Tibial nerve (tissue), 4 donors: ENCODE data around the gene VPS26C. TPM values are rescaled to one million over a fixed set of nuclear protein-coding genes. Genes with fewer than 3 reads are reported as not detected.
"Not testable (repeated sequence)": the region's sequence is repeated elsewhere in the genome, so short reads cannot be mapped to it uniquely, and the experiment has no call there.

Source experiments
- DNase-seq, 2 donors: peaks; one replicate each; pipeline ENCODE4 v3.0.0-alpha.2; 2019; ENCODE audit warnings: low spot score in 2 of 2
- H3K27ac ChIP-seq, 4 donors: fragments of 200-600 bp; sonication (generic) in 3 of 4; one replicate each; pipeline ENCODE4 v1.5.1; 2017 to 2019; ENCODE audit warnings: mild to moderate bottlenecking in 1 of 4
- H3K27me3 ChIP-seq, 2 donors: fragments of 200-600 bp; sonication (generic) in 1 of 2; one replicate each; pipeline versions ENCODE4 v1.5.1 to v1.6.0; 2017 to 2019
- H3K36me3 ChIP-seq, 3 donors: fragments of 200-600 bp; sonication (generic); one replicate each; pipeline ENCODE4 v1.5.1; 2018 to 2019
- H3K4me1 ChIP-seq, 4 donors: fragments of 200-600 bp; sonication (generic) in 3 of 4; one replicate each; pipeline ENCODE4 v1.5.1; 2017 to 2019
- H3K4me3 ChIP-seq, 4 donors: fragments of 200-600 bp; sonication (generic) in 3 of 4; one replicate each; pipeline ENCODE4 v1.5.1; 2017 to 2019; ENCODE audit warnings: mild to moderate bottlenecking in 1 of 4, moderate library complexity in 1 of 4
- H3K9me3 ChIP-seq, 4 donors: fragments of 200-600 bp; sonication (generic) in 3 of 4; one replicate each; pipeline ENCODE4 v1.5.1; 2017 to 2019
- CTCF ChIP-seq, 5 experiments: fragments of 200-600 bp in 3 of 5; fragments of 450-650 bp in 2 of 5; sonication (generic) in 3 of 5; IDR thresholded peaks; one replicate each; pipeline ENCODE4 v1.5.1; 2016 to 2019; ENCODE audit warnings: antibody characterized with exemption in 5 of 5, mild to moderate bottlenecking in 3 of 5, moderate library complexity in 2 of 5
- EP300 ChIP-seq, 2 donors: sonication (generic); formaldehyde crosslinking; IDR thresholded peaks; one replicate each; pipeline ENCODE4 v1.6.1; 2017; ENCODE audit warnings: antibody characterized with exemption in 2 of 2, mild to moderate bottlenecking in 1 of 2
- POLR2A ChIP-seq, 2 donors: fragments of 450-650 bp; IDR thresholded peaks; one replicate each; pipeline ENCODE4 v1.6.1; 2017; ENCODE audit warnings: antibody characterized with exemption in 2 of 2, mild to moderate bottlenecking in 2 of 2, moderate library complexity in 2 of 2
- WGBS, 2 donors: methylation state at CpG; one replicate each; pipeline ENCODE4 v1.1.5; 2018; 5-methylcytosine and 5-hydroxymethylcytosine counted together
- total RNA-seq, 4 donors: library from RNA; depleted of rRNA; stranded (reverse); fragments of >200 nt; gene quantifications; one replicate each; pipeline ENCODE4 v1.1.0, GENCODE V29; 2016

VPS26C gene
- total RNA-seq, 4 donors from 2014 or later, result 34.7 to 55.8 (median 51.6) TPM

- no peak for TF ChIP-seq POLR2A (IDR thresholded peaks at IDR 0.05)
- no peak for TF ChIP-seq CTCF (IDR thresholded peaks at IDR 0.05)
- no peak for TF ChIP-seq EP300 (IDR thresholded peaks at IDR 0.05)
Measured at GRCh38 chr21:37224861-37225839, 42.0 kb downstream of the VPS26C start.

GRCh38 chr21:37223804-37224345, 43.3 kb downstream of the VPS26C start:
- no peak for DNase-seq

More at GRCh38 chr21:37224861-37225839, 42.0 kb downstream of the VPS26C start:
- Histone ChIP-seq H3K4me3 (no peak overlapping the region), H3K36me3 (peaks cover 7 to 76% (median 24%) of the 10 kb centered on the region in 3 donors), H3K9me3 (no peaks in the 10 kb centered on the region), H3K27me3 (no peaks in the 10 kb centered on the region), H3K27ac (no peak overlapping the region), H3K4me1 (peaks cover 0 to 7% (median under 1%) of the 10 kb centered on the region in 4 donors)
- DNase-seq, result no peak
- WGBS, 2 donors, result 84 to 86% methylated on average over 21 of the region's 21 CpGs

GRCh38 chr21:37222248-37222647, 44.9 kb downstream of the VPS26C start:
- not testable (repeated sequence) for H3K4me3 ChIP-seq, DNase-seq, H3K27me3 ChIP-seq, H3K9me3 ChIP-seq, H3K27ac ChIP-seq
- peaks cover 5 to 47% (median 13%) of the 10 kb centered on the region in 3 donors for H3K36me3 ChIP-seq
- WGBS, 2 donors, result 85 to 100% methylated on average over 3 of the region's 3 CpGs
- peaks cover 0 to 13% (median 3%) of the 10 kb centered on the region in 4 donors for H3K4me1 ChIP-seq

More at GRCh38 chr21:37223804-37224345, 43.3 kb downstream of the VPS26C start:
- no peak for TF ChIP-seq CTCF (IDR thresholded peaks at IDR 0.05)
- TF ChIP-seq EP300 (IDR thresholded peaks at IDR 0.05), result no peak
- no peak for TF ChIP-seq POLR2A (IDR thresholded peaks at IDR 0.05)
- Histone ChIP-seq H3K9me3 (no peaks in the 10 kb centered on the region), H3K36me3 (peaks cover 7 to 63% (median 24%) of the 10 kb centered on the region in 3 donors), H3K27ac (no peak overlapping the region), H3K27me3 (no peaks in the 10 kb centered on the region), H3K4me3 (no peak overlapping the region), H3K4me1 (peaks cover 0 to 13% (median 3%) of the 10 kb centered on the region in 4 donors)
- 86 to 93% methylated on average over 2 of the region's 2 CpGs for WGBS, 2 donors

- Histone ChIP-seq H3K36me3 (peaks cover 4 to 36% (median 5%) of the 10 kb centered on the region in 3 donors), H3K4me3 (peak overlapping the region; percentile 43 to 75 (median 63)), H3K9me3 (no peaks in the 10 kb centered on the region), H3K27ac (peak overlapping the region; percentile 39 to 81 (median 75)), H3K4me1 (peaks cover 0 to 13% (median 3%) of the 10 kb centered on the region in 4 donors), H3K27me3 (no peaks in the 10 kb centered on the region)
- TF ChIP-seq EP300 (IDR thresholded peaks at IDR 0.05) (peak; percentile 50 to 86), CTCF (IDR thresholded peaks at IDR 0.05) (peak in 3 of 5 experiments; percentile 36 to 58 (median 40)), POLR2A (IDR thresholded peaks at IDR 0.05) (peak; percentile 62 to 66)
- DNase-seq, result peak; percentile 94 to 96
- WGBS, 2 donors, result 6 to 10% methylated on average over 30 to 42 of the region's 46 CpGs
Measured at GRCh38 chr21:37220981-37221664, 46.0 kb downstream of the VPS26C start.

GRCh38 chr21:37220433-37220980, 46.6 kb downstream of the VPS26C start:
- peak overlapping the region; percentile 43 to 75 (median 63) for H3K4me3 ChIP-seq
- no peaks in the 10 kb centered on the region for H3K9me3 ChIP-seq
- DNase-seq, result peak in 1 of 2 donors; percentile 20
- TF ChIP-seq POLR2A (IDR thresholded peaks at IDR 0.05) (no peak), CTCF (IDR thresholded peaks at IDR 0.05) (peak in 2 of 5 experiments; percentile 13 to 14), EP300 (IDR thresholded peaks at IDR 0.05) (no peak)
- WGBS, 2 donors, result 4% methylated on average over 33 to 35 of the region's 35 CpGs
- H3K36me3 ChIP-seq, result peaks cover 4 to 29% (median 5%) of the 10 kb centered on the region in 3 donors
- H3K4me1 ChIP-seq, result peaks cover 0 to 13% (median 3%) of the 10 kb centered on the region in 4 donors
- H3K27ac ChIP-seq, result peak overlapping the region; percentile 39 to 81 (median 75)
- no peaks in the 10 kb centered on the region for H3K27me3 ChIP-seq
